Stimulated activated CD8-positive, alpha-beta memory T cell treated with anti-CD3 and anti-CD28 coated beads, Interleukin-4, amount 100 ng/mL, for 1 hour (primary cell): ENCODE results near the gene ANKS4B.
"Not testable (repeated sequence)": the region's sequence is repeated elsewhere in the genome, so short reads cannot be mapped to it uniquely, and the experiment has no call there.

Experiments used
- DNase-seq, 2 donors: peaks; one replicate each; pipeline ENCODE4 v3.0.0-alpha.2; 2020; ENCODE audit warnings: low read depth in 2 of 2, low spot score in 1 of 2

The ANKS4B gene

DNA sequence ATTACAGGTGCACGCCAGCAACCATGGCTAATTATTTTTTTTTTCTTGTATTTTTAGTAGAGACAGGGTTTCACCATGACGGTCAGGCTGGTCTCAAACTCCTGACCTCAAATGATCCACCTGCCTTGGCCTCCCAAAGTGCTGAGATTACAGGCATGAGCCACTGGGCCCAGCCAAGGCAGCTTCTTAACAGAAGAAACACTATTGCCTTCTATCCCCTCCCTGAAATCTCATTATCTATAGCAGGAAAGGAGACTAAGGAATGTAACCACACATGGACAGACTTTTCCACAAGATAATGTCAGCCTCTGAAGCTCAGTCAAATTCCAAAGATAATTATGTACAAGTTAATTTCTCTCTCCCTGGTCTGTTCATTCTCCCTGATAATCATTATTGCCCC is 16.4 kb upstream of the ANKS4B start:
- no peak for DNase-seq

GRCh38 chr16:21218153-21218552 is 15.3 kb upstream of the ANKS4B start:
- DNase-seq: no peak

GRCh38 chr16:21219551-21219950 is 13.9 kb upstream of the ANKS4B start:
- DNase-seq: no peak

- no peak for DNase-seq
Observed at GRCh38 chr16:21222495-21223337, 10.8 kb upstream of the ANKS4B start.

DNA sequence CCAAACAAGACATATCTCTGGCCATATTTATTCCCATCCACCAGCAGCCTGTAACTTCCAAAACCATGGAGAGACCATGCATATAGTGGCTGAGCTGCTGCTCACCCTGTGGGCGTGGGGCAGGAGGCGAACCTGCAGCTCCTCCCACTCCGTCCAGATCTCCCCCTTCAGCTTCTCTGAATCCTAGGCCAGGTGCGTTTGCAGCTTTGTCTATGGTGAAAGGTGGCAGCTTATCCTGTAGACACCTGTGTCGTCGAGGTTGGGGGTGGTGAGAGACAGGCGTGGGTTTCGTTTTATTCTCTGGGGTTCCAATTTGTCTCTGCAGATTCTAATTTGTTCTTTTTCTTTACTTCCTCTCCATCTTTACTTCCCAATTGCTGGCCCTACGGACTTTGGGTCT is 9.7 kb upstream of the ANKS4B start:
- no peak for DNase-seq

DNA sequence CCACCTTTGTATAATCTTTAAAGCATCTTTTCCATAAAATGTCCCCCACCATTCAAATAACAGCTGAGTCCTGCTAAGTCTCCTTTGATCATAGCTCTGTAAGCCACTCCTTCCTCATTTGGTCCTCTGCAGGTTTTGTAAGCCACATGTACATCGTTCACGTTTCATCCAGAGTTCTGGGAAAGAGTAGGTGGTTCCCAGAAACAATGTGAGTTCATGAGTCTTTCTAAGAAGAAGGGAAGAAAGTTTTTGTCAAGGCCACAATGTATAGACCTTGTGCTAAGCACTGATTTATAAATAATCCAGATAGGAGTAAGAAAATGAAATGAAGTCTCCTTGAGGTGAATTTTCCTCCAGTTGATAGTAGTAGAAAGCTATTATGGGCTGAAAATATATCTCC is 8.7 kb upstream of the ANKS4B start:
- DNase-seq: no peak

DNA sequence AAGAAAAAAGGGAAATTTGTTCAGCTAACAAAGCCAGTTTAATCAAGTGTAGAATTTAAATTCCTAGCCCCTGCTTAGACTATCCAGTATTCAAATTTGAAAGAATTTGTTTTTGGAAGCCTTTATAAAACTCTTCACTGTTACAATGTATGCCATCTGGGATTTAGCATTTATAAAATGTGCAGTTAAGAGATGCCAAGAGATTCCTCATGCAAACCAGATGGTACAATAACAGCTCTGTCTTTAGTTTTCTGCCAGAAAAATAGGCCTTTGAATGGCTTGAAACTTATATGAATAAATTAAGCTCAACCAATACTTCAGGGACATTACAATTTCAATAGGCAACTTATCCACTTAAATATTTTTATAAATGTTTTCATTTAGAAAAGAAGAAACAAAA is 6.8 kb upstream of the ANKS4B start:
- no peak for DNase-seq

DNA sequence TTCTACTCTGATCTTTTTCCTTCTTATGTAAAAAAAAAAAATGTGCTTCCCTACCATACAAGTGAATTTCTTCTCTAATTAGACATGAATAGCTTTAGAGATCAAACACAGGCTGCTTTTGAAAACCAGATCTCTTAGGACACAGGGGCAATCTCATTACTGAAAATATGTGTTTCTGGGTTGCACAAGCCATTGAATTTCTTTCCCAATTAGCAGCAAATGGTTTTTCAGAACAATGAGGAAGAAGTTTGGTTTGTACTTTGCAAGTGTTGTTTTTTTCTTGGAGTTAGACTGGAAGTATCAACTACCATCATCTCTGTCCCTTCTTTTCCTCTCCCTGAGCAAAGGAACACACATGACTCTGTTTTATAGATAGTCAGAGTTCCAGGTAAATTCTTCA is 5.6 kb upstream of the ANKS4B start:
- DNase-seq: no peak

DNA sequence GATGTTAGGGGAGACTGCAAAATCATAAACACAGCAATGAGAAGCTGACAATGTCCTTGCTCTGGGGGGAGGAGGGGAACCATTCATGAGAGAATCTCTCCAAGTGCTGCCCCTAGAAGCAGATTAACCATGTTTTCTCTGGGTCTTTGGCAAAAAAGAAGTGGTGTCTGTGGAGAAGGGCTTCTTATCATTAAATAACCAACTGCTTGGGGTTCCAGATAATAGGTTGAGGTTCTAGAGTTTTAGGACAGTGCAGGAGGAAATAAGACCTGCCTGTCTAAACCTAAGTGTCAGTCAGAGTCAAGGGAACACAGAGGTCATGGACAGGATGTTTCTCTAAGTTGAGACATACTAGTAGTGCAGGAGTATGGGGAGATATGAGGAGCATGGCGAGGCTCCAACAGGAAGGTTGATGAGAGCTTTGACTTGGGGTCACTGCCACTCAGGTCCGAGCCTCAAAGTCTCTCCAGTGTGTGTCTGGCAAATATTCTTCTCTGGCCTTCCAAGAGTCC is 5.1 kb upstream of the ANKS4B start:
- DNase-seq: no peak

DNA sequence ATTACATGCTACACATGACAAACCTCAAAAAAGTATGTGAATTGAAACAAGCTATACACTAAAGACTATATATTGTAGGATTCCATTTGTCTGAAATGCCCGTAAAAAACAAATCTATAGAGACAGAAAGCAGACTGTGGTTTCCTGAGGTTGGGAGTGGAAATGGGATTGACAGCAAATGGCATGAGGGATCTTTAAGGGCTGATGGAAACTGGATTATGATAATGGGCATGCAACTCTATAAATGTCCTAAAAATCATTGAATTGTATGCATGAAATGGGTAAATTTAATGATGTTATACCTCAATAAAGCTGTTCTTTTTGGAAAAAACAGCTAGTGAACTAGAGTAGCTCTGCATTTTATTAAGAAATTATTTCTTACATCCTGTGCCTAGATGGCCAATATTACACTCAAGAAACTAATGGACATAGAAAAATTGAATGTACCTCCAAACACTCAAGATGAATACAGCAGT is 416 bp upstream of the ANKS4B start:
- DNase-seq: no peak

GRCh38 chr16:21235199-21235585 is 1.7 kb downstream of the ANKS4B start:
- no peak for DNase-seq

GRCh38 chr16:21236831-21237230 is 3.3 kb downstream of the ANKS4B start:
- no peak for DNase-seq

DNA sequence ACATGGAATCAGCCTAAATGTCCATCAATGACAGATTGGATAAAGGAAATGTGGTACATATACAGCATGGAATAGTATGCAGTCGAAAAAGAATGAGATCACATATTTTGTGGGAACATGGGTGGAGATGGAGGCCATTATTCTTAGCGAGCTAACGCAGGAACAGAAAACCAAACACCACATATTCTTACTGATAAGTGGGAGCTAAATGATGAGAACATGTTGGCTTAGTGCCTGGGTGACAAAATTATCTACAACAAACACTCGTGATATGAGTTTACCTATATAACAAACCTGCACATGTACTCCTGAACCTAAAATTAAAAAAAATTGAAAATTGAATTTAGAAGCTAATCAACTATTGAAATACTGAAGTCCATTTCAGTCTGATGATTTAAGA is 6.1 kb downstream of the ANKS4B start:
- DNase-seq: no peak

DNA sequence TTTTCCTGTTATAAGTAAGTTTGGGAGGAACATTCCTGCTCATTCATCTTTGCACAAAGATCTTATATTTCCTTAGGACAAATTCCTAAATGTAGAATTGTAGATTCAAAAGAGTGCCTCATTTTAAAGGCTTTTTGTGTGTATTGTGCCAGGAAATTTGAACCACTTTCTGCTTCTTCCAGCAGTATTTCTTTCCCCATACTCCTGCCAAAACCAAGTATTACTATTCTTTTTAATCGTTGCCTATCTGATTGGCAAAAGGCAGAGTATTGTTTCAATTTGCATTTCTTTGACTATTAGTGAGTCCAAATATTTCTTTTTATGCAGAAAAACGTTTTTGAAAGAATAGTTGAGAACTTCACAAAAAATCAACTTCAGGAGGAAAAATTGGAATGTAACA is 9.3 kb downstream of the ANKS4B start:
- DNase-seq: no peak

DNA sequence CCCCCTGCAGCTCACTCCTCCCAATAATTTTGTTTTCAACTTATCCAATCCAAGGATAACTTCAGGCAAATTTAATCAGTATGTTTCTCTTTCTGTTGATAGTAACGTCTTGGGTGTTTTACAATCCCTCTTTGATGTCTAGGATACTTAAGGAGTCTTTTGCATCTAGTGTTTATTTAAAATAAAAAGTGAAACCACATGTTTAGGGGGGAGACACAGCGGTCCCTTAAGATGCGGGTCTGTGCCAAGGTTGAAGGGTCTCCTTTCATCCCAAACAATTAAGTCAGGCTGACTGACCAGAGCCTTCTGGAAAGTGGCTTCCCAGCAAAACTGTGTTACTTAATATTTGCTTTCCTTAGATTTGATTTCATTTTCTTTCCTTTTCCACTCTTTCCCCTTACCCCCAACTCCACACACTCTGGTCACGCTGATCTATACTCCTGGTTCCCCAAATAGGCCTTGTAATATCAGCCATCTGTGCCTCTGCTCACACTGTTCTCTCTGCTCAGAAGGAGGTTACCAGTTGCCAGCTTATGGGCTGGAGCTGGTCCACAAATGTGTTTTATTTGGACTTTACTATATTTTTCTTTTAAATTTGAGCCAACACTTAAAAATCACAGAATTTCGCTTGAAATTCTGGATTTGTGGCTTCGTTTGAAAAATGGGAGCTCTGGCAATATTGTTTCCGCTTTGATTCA is 11.2 kb downstream of the ANKS4B start:
- DNase-seq: no peak

DNA sequence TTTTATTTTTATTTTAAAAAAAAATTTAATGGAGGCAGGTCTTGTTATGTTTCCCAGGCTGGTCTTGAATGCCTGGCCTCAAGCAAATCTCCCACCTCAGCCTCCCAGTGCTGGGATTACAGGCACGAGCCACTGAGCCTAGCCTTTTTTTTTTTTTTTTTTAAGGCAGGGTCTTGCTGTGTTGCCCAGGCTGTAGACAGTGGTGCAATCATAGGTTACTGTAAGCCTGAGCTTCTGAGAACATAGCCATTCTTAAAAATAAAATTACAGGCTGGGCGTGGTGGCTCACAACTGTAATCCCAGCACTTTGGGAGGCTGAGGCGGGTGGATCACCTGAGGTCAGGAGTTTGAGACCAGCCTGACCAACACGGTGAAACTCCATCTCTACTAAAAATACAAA is 14.7 kb downstream of the ANKS4B start:
- DNase-seq: not testable (repeated sequence)

DNA sequence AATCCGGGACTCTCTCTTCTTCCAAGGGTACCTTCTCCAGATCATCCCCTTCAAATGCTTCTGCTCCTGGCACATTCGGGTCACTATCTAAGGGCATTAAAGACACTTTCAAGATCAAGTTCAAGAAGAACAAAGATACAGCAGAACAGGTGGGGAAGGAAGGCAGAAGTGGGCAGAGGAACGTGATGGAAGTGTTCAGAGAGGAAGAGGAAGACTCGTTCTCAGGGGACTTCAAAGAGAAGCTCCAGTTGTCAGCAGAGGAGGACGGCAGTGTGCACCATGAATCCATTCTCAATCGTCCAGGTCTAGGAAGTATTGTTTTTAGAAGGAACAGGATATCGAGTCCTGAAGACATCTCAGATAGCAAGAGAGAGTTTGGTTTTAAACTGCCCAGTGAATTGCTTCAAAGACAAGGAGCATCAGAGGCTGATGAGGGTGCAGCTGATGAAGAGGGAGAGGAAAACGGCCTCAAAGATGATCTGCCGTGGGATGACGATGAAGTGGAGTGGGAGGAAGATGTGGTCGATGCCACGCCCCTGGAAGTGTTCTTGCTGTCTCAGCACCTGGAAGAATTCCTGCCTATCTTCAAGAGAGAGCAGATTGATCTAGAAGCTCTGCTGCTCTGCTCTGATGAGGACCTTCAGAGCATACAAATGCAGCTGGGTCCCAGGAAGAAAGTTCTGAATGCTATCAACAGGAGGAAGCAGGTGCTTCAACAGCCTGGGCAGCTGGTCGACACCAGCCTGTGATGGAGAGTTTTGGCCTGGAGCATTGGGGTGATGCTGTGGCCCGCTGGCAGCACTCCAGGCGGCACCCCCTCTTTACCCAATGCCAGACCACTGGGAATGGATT is 16.8 kb downstream of the ANKS4B start:
- no peak for DNase-seq

GRCh38 chr16:21253470-21253869 is 20.0 kb downstream of the ANKS4B start:
- DNase-seq: no peak

DNA sequence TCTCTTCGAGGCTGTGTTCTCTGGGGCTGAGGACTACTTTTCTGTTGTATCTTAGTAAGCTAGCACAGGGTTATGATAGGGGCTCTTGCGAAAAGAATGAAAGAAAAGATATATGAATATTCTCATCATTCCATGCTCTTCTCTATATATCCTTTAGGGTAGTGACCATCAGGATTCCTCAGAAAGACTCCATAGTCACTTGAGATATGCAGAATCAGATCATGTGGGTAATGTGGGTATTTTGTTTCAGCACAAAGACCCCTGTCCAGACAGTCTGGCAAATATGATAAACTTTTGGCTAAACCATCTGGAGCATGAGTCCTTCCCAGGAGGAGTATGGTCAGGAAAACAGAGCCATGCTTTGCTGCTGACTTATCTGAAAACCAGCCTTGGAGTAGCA is 23.1 kb downstream of the ANKS4B start:
- DNase-seq: no peak

GRCh38 chr16:21257284-21257683 is 23.8 kb downstream of the ANKS4B start:
- no peak for DNase-seq
